GM06990 (cell line): ENCODE data around the gene CCDC102A.

Experiments
- DNase-seq: peaks from one replicate; pipeline ENCODE4 v3.0.0-alpha.2; 2011; ENCODE audit not compliant: insufficient read length; ENCODE audit errors: extremely low read depth
- H3K27me3 ChIP-seq: replicated peaks from 2 replicates; pipeline ENCODE4 v1.6.0; 2011; ENCODE audit warnings: low read length; ENCODE audit not compliant: control insufficient read depth, insufficient read depth
- H3K36me3 ChIP-seq: 2 replicates; pipeline ENCODE4 v1.5.1; 2011; ENCODE audit warnings: low read length; ENCODE audit not compliant: control insufficient read depth, insufficient read depth
- H3K4me3 ChIP-seq: replicated peaks from 2 replicates; pipeline ENCODE4 v1.5.1; 2011; ENCODE audit warnings: low read depth, mild to moderate bottlenecking, control low read depth, low read length
- TF ChIP-seq, protein P1 (sequence below): IDR thresholded peaks from 2 replicates; pipeline ENCODE4 v1.5.1; 2011; ENCODE audit warnings: low read length, control low read depth, mild to moderate bottlenecking, inconsistent platforms; ENCODE audit not compliant: insufficient read depth, poor library complexity, severe bottlenecking

Gene CCDC102A

GRCh38 chr16:57517397-57518367 is 18.7 kb downstream of the CCDC102A start:
- Histone ChIP-seq H3K4me3 (no peak overlapping the region), H3K27me3 (no peaks in the 10 kb centered on the region), H3K36me3 (peaks cover 18% of the 10 kb centered on the region)
- TF ChIP-seq, protein P1, sequence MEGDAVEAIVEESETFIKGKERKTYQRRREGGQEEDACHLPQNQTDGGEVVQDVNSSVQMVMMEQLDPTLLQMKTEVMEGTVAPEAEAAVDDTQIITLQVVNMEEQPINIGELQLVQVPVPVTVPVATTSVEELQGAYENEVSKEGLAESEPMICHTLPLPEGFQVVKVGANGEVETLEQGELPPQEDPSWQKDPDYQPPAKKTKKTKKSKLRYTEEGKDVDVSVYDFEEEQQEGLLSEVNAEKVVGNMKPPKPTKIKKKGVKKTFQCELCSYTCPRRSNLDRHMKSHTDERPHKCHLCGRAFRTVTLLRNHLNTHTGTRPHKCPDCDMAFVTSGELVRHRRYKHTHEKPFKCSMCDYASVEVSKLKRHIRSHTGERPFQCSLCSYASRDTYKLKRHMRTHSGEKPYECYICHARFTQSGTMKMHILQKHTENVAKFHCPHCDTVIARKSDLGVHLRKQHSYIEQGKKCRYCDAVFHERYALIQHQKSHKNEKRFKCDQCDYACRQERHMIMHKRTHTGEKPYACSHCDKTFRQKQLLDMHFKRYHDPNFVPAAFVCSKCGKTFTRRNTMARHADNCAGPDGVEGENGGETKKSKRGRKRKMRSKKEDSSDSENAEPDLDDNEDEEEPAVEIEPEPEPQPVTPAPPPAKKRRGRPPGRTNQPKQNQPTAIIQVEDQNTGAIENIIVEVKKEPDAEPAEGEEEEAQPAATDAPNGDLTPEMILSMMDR = no peak
- no peak for DNase-seq

DNA sequence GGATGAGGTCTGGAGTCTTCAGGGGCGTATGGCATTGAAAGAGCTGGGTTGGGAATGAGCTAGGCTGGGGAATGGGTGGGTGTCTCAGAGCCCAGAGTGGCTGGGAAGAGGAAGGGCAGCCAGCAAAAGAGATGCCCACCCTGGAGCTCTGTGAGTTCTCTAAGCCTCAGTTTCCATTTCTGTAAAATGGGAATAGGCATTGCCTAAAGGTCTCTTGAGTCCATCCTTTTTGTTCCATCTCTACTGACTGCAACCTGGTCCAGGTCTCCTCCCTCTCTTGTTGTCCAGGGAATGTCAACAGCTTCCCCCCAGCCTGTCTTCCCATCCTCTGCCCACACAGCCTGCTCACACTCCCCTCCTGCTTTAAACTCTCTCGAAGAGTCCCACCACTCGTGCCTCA is 19.6 kb downstream of the CCDC102A start:
- H3K36me3 ChIP-seq = peaks cover 18% of the 10 kb centered on the region
- TF ChIP-seq, protein P1 = no peak
- no peak overlapping the region for H3K4me3 ChIP-seq
- no peak for DNase-seq
- H3K27me3 ChIP-seq = no peaks in the 10 kb centered on the region

- TF ChIP-seq, protein P1 = no peak
- peaks cover 18% of the 10 kb centered on the region for H3K36me3 ChIP-seq
- H3K4me3 ChIP-seq = no peak overlapping the region
- no peaks in the 10 kb centered on the region for H3K27me3 ChIP-seq
- no peak for DNase-seq
Observed at GRCh38 chr16:57516176-57516725, 20.1 kb downstream of the CCDC102A start.

DNA sequence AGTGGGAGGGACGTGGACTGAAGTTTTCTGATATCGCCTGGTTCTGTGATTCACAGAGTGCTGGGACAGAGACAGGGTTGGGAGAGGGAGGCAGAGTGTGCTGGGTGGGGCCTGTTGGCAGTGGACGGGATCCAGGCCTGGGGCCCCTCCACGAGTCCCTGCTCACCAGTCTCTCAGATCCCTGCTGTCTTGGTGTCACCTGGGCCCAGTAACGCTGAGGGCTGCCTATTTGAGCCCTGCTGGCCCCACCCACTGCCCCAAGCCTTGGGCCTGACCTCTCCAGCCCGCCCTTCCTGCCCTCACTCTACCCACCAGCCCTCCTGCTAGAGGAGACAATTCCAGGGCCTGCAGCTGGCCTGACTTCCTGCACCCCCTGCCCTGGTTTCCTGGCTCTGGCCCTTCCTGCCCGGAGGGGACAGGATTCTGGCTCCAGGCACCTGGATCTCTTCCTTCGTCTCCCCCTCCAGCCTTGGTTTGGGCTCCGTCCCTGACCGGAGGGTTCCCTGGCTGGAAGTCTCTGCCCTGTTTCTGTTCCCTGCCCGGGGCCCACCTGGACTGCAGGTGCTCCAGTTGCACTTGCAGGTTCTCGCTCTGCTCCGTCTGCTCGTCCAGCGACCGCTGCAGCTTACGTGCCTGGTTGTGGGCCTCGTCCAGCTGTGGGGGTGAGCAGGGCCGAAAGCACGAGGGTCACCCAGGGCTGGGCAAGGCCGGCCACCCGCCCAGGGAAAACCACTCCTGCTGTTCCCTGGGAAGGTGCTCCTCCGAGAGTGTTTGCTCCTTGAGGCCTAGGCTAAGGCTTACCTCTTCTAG is 21.4 kb downstream of the CCDC102A start:
- no peak overlapping the region for H3K4me3 ChIP-seq
- DNase-seq = no peak
- TF ChIP-seq, protein P1 = no peak
- peaks cover 18% of the 10 kb centered on the region for H3K36me3 ChIP-seq
- no peaks in the 10 kb centered on the region for H3K27me3 ChIP-seq

GRCh38 chr16:57514371-57514770 is 22.0 kb downstream of the CCDC102A start:
- TF ChIP-seq, protein P1 = no peak
- Histone ChIP-seq H3K36me3 (peaks cover 18% of the 10 kb centered on the region), H3K4me3 (no peak overlapping the region), H3K27me3 (no peaks in the 10 kb centered on the region)
- no peak for DNase-seq
